DND-41 (cell line): ENCODE data around the gene CCL5.

Experiments
- ATAC-seq: fragments of 200-7000 bp; cut with Tn5 transposase; 3 replicates; pipeline ENCODE4 v1.9.1; 2021; ENCODE audit warnings: low read depth; ENCODE audit not compliant: insufficient read depth
- DNase-seq: peaks from one replicate; pipeline ENCODE4 v3.0.0-alpha.2; 2020
- H2AFZ ChIP-seq: 2 replicates; pipeline ENCODE4 v1.6.0; 2012; ENCODE audit warnings: low read depth, low read length
- H3K27ac ChIP-seq: 2 replicates; pipeline ENCODE4 v1.5.1; 2012; ENCODE audit warnings: low read length, inconsistent platforms
- H3K27me3 ChIP-seq: fragments of 200-600 bp; sonication (generic); 2 replicates; pipeline ENCODE4 v1.6.0; 2012; ENCODE audit warnings: low read length, mild to moderate bottlenecking, inconsistent platforms; ENCODE audit not compliant: insufficient read depth, poor library complexity
- H3K36me3 ChIP-seq: 2 replicates; pipeline ENCODE4 v1.5.1; 2012; ENCODE audit warnings: low read length, inconsistent platforms; ENCODE audit not compliant: insufficient read depth
- H3K4me1 ChIP-seq: 2 replicates; pipeline ENCODE4 v1.5.1; 2012; ENCODE audit warnings: mild to moderate bottlenecking, low read length; ENCODE audit not compliant: insufficient read depth
- H3K4me2 ChIP-seq: 2 replicates; pipeline ENCODE4 v1.6.0; 2012; ENCODE audit warnings: mild to moderate bottlenecking, moderate library complexity, low read length, inconsistent platforms; ENCODE audit not compliant: insufficient read depth
- H3K4me3 ChIP-seq, 2 experiments: fragments of 200-600 bp in 1 of 2; shearing (Covaris generic) in 1 of 2; 2 replicates each; pipeline ENCODE4 v1.5.1; 2012 to 2016; ENCODE audit warnings: inconsistent platforms in 2 of 2, low read length in 2 of 2, mild to moderate bottlenecking in 2 of 2, low read depth in 1 of 2, moderate library complexity in 1 of 2
- H3K79me2 ChIP-seq: 2 replicates; pipeline ENCODE4 v1.6.0; 2012; ENCODE audit warnings: low read length, inconsistent platforms; ENCODE audit not compliant: insufficient read depth
- H3K9ac ChIP-seq: 2 replicates; pipeline ENCODE4 v1.6.0; 2012; ENCODE audit warnings: low read depth, mild to moderate bottlenecking, inconsistent platforms, low read length, moderate library complexity
- H3K9me3 ChIP-seq: 2 replicates; pipeline ENCODE4 v1.5.1; 2012; ENCODE audit warnings: low read length, moderate library complexity, mild to moderate bottlenecking, inconsistent platforms; ENCODE audit not compliant: insufficient read depth, severe bottlenecking
- H4K20me1 ChIP-seq: 2 replicates; pipeline ENCODE4 v1.6.0; 2012; ENCODE audit warnings: low read length; ENCODE audit not compliant: insufficient read depth
- EZH2 ChIP-seq: IDR thresholded peaks from 3 replicates; pipeline ENCODE4 v1.6.1; 2012; ENCODE audit warnings: borderline replicate concordance, low read depth, mild to moderate bottlenecking, moderate library complexity, low read length, inconsistent platforms; ENCODE audit not compliant: severe bottlenecking
- TF ChIP-seq, protein P1 (sequence below): IDR thresholded peaks from 2 replicates; pipeline ENCODE4 v1.5.1; 2012; ENCODE audit warnings: borderline replicate concordance, low read length, moderate library complexity, mild to moderate bottlenecking; ENCODE audit not compliant: poor library complexity, severe bottlenecking; ENCODE audit errors: extremely low read depth

CCL5 gene

DNA sequence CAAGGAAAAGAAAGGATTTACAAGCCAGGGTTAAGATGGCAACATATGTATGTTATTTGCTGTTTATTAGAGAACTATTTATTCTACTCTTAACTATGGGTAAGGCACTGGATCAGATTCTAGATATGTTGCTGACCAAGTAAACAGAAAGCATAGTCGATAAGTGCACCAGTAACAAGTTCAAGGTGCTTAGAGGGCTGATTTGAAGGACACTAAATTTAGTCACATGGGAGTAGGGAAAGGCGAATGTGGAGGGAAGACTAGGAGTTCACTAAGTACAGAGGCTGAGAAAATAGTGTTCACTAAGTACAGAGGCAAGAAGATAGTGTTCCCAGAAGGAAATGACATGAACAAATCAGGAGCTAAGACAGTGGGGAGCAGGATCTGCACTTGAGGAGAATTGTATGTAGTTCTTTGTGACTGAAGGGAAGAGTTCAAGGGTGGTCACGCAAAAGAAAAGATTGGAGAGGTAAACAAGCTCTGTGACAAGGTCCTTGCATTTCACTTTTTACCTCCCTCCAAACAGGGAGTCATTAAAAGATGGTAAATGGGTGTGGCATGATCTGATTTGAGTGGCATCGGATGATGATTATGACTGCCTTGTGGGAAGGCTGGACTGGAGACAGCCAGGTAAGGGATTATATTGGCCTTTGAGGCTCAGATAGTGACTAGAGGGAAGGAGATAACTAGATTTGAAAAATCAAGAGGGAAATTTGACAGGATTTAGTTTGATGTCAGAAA, 32.4 kb downstream of the CCL5 start:
- TF ChIP-seq, protein P1, sequence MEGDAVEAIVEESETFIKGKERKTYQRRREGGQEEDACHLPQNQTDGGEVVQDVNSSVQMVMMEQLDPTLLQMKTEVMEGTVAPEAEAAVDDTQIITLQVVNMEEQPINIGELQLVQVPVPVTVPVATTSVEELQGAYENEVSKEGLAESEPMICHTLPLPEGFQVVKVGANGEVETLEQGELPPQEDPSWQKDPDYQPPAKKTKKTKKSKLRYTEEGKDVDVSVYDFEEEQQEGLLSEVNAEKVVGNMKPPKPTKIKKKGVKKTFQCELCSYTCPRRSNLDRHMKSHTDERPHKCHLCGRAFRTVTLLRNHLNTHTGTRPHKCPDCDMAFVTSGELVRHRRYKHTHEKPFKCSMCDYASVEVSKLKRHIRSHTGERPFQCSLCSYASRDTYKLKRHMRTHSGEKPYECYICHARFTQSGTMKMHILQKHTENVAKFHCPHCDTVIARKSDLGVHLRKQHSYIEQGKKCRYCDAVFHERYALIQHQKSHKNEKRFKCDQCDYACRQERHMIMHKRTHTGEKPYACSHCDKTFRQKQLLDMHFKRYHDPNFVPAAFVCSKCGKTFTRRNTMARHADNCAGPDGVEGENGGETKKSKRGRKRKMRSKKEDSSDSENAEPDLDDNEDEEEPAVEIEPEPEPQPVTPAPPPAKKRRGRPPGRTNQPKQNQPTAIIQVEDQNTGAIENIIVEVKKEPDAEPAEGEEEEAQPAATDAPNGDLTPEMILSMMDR: no peak
- no peak for TF ChIP-seq EZH2
- no peaks in the 10 kb centered on the region for H3K27me3 ChIP-seq
- peaks cover 25% of the 10 kb centered on the region for H4K20me1 ChIP-seq
- H3K27ac ChIP-seq: no peak overlapping the region
- H3K79me2 ChIP-seq: no peaks in the 10 kb centered on the region
- no peaks in the 10 kb centered on the region for H3K4me1 ChIP-seq
- no peaks in the 10 kb centered on the region for H3K9me3 ChIP-seq
- no peak overlapping the region for H3K4me2 ChIP-seq
- peaks cover 76% of the 10 kb centered on the region for H3K36me3 ChIP-seq
- ATAC-seq: no peak
- H3K9ac ChIP-seq: no peak overlapping the region
- no peak for DNase-seq
- no peak overlapping the region for H2AFZ ChIP-seq
- no peak overlapping the region for H3K4me3 ChIP-seq

DNA sequence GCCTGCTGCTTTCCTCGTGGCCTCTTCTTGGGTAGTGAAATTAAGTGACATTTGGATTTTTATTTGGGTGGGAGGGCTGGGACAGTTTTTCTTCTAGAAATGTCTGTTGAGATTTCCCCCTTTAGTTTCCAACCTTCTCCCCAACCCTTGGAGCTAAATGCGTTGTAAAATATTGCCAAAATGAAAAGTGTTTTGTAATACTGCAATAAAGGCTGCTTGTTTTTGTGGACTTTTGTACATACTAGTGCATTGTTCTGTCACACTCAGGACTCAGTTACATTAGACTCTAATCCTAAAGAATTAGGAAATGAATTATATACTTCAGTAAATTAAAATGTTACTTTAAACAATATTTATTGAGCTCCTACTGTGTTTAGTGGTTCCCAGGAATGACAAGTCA, 33.2 kb downstream of the CCL5 start:
- ATAC-seq (no peak), DNase-seq (no peak)
- Histone ChIP-seq H3K4me3 (no peak overlapping the region), H3K4me2 (no peak overlapping the region), H3K79me2 (no peaks in the 10 kb centered on the region), H3K9me3 (no peaks in the 10 kb centered on the region), H3K36me3 (peaks cover 84% of the 10 kb centered on the region), H3K27ac (no peak overlapping the region), H3K27me3 (no peaks in the 10 kb centered on the region), H3K9ac (no peak overlapping the region), H2AFZ (no peak overlapping the region), H4K20me1 (peaks cover 25% of the 10 kb centered on the region), H3K4me1 (no peaks in the 10 kb centered on the region)
- TF ChIP-seq, protein P1: no peak
- no peak for TF ChIP-seq EZH2

DNA sequence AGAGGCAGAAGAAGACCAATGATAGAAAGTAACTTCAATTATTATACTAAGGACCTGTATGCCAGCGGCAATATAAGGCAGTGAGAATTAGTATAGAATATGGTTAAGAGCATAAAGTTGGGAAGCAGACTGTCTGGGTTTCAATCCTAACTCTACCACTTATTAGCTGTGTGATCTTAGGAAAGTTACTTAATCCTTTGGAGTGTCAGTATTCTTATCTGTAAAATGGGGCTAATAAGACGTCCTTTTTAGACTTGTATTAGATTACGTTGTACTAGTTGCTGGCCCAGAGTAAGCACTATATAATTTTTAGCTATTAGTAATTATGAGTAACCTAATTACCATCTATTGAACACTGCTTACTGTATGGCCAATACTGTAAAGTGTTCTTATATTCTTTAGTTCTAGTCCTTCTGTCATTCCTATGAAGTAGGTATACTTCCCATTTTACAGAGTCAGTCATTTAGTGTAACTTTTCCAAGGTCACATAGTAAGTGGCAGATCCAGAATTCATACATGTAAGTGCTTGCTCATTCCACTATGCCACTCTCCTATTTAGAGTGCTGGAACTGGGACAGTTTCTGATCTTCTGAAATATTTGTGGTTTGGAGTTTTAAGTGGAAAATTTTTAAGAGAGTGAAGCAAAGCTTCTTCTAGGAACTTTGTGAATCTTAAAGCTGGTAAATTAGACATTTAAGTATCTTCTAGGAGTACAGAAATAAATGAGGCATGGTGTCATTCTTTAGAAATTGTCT, 33.9 kb downstream of the CCL5 start:
- no peaks in the 10 kb centered on the region for H3K9me3 ChIP-seq
- no peak overlapping the region for H3K4me2 ChIP-seq
- no peak overlapping the region for H2AFZ ChIP-seq
- DNase-seq: no peak
- ATAC-seq: no peak
- peaks cover 25% of the 10 kb centered on the region for H4K20me1 ChIP-seq
- no peak overlapping the region for H3K4me3 ChIP-seq
- no peak overlapping the region for H3K27ac ChIP-seq
- no peak overlapping the region for H3K9ac ChIP-seq
- TF ChIP-seq, protein P1: no peak
- no peak for TF ChIP-seq EZH2
- H3K27me3 ChIP-seq: no peaks in the 10 kb centered on the region
- H3K4me1 ChIP-seq: no peaks in the 10 kb centered on the region
- H3K79me2 ChIP-seq: no peaks in the 10 kb centered on the region; the same call in 1 of the 2 replicates
- peaks cover 88% of the 10 kb centered on the region for H3K36me3 ChIP-seq
